ENCODE data around the gene GPNMB.

DNA sequence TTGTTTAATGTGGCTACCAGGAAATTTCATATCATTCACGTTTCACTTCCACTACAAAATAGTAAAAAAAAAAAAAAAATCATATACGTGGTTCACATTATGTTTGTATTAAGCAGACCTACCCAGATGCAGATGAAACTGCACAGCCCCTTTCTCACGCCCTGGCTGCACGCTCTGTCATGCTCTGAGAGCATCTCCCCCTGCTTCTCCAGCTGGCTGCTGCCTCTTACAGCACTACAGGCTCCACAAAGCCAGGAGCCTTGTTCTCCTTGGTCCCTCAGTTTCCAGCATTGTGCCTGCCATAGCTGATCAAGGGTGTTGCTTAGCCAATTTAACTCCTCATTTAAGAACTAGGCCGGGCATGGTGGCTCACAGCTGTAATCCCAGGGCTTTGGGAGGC is 6.9 kb upstream of the GPNMB start:
- TF ChIP-seq NFRKB (IDR thresholded peaks at IDR 0.05), result no peak
- TF ChIP-seq, protein P1, sequence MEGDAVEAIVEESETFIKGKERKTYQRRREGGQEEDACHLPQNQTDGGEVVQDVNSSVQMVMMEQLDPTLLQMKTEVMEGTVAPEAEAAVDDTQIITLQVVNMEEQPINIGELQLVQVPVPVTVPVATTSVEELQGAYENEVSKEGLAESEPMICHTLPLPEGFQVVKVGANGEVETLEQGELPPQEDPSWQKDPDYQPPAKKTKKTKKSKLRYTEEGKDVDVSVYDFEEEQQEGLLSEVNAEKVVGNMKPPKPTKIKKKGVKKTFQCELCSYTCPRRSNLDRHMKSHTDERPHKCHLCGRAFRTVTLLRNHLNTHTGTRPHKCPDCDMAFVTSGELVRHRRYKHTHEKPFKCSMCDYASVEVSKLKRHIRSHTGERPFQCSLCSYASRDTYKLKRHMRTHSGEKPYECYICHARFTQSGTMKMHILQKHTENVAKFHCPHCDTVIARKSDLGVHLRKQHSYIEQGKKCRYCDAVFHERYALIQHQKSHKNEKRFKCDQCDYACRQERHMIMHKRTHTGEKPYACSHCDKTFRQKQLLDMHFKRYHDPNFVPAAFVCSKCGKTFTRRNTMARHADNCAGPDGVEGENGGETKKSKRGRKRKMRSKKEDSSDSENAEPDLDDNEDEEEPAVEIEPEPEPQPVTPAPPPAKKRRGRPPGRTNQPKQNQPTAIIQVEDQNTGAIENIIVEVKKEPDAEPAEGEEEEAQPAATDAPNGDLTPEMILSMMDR (CRISPR knock-in tag; IDR thresholded peaks at IDR 0.05), result no peak
- TF ChIP-seq KAT8 (CRISPR knock-in tag; IDR thresholded peaks at IDR 0.05), result no peak
- no peak for TF ChIP-seq SP1 (IDR thresholded peaks at IDR 0.05)
- no peak for TF ChIP-seq SP1 (CRISPR knock-in tag; IDR thresholded peaks at IDR 0.05)
- TF ChIP-seq MED13 (CRISPR knock-in tag; IDR thresholded peaks at IDR 0.05), result no peak
- TF ChIP-seq ZNF713 (CRISPR knock-in tag; IDR thresholded peaks at IDR 0.05), result no peak
- no peak for TF ChIP-seq ARNTL (CRISPR knock-in tag; IDR thresholded peaks at IDR 0.05)
- no peak for TF ChIP-seq POLR2AphosphoS5 (IDR thresholded peaks at IDR 0.05; ENCODE audit: low read depth, low read length)
- TF ChIP-seq, protein P2, sequence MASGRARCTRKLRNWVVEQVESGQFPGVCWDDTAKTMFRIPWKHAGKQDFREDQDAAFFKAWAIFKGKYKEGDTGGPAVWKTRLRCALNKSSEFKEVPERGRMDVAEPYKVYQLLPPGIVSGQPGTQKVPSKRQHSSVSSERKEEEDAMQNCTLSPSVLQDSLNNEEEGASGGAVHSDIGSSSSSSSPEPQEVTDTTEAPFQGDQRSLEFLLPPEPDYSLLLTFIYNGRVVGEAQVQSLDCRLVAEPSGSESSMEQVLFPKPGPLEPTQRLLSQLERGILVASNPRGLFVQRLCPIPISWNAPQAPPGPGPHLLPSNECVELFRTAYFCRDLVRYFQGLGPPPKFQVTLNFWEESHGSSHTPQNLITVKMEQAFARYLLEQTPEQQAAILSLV (CRISPR knock-in tag; IDR thresholded peaks at IDR 0.05; ENCODE audit: borderline replicate concordance), result no peak

Measured in HepG2 (cell line).